Measurements from ENCODE around the gene RBM41.

Gene RBM41

DNA sequence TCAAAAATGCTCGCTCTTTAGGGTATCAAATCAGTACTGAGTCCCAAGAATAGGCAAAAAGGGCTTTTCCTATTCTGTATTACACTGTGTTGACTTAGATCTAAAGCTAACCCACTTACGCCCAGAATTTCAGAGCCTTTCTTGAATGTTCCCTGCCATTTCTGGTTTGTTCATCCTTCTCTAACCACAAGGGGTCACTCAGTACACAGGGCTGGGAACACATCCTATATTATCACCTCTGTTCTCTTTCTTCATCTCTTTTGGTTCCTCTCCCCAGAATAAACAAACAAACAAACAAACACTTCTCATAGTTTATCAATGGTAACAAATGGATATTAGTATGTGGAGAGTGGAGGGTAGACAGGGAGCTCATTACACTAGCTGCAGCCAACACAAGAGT is 93.1 kb downstream of the RBM41 start:
- DNase-seq (ENCODE audit: low spot score) = no peak

DNA sequence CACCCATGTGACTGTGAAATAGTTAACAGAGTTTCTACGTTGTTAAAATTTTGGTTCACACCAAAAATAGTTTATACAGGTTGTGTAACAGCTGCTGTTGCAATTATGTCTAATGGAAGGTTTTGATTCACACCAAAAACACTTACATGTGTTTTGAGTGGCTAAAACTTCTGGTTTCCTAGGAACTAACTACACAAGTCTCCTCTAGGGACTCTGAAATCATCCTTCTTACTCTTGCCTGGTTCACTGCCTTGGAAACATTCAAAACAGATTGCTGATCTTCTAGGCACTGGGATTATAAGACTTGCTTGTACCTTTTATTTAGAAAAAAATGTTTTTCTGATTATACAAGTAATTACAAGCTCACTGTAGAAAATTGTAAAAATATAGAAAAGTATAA is 103.7 kb downstream of the RBM41 start:
- DNase-seq (ENCODE audit: low spot score) = no peak

All from left forelimb (tissue), 1 donor.